Endothelial cell of umbilical vein (primary cell): ENCODE results near the gene EML4.

ENCODE experiments used
- CTCF ChIP-seq, 2 donors: IDR thresholded peaks; 1 replicate in 1 of 2; 2 replicates in 1 of 2; pipeline ENCODE4 v1.5.1; 2011; ENCODE audit warnings: low read length in 2 of 2, mild to moderate bottlenecking in 2 of 2, moderate library complexity in 2 of 2, control low read depth in 1 of 2, inconsistent platforms in 1 of 2, low read depth in 1 of 2; ENCODE audit not compliant: insufficient read depth in 1 of 2; ENCODE audit errors: extremely low read depth in 1 of 2
- EZH2 ChIP-seq: IDR thresholded peaks from 2 replicates; pipeline ENCODE4 v1.6.1; 2012; ENCODE audit warnings: borderline replicate concordance, low read depth, mild to moderate bottlenecking, moderate library complexity, low read length, inconsistent platforms; ENCODE audit not compliant: severe bottlenecking
- FOS ChIP-seq: IDR thresholded peaks from 2 replicates; pipeline ENCODE4 v1.6.1; 2011; ENCODE audit warnings: mild to moderate bottlenecking, low read length, moderate library complexity, borderline replicate concordance; ENCODE audit not compliant: insufficient read depth
- GATA2 ChIP-seq: IDR thresholded peaks from 2 replicates; pipeline ENCODE4 v1.7.0; 2011; ENCODE audit warnings: low read depth, mild to moderate bottlenecking, moderate library complexity, mixed read lengths, low read length; ENCODE audit not compliant: insufficient read length, insufficient read depth
- MYC ChIP-seq: IDR thresholded peaks from one replicate; pipeline ENCODE4 v1.6.1; 2011; ENCODE audit warnings: mild to moderate bottlenecking, low read depth, low read length
- POLR2A ChIP-seq: IDR thresholded peaks from 2 replicates; pipeline ENCODE4 v1.6.1; 2012; ENCODE audit warnings: low read depth, mild to moderate bottlenecking, control low read depth, low read length
- POLR2AphosphoS5 ChIP-seq: IDR thresholded peaks from 2 replicates; pipeline ENCODE4 v1.6.1; 2012; ENCODE audit warnings: low read depth, mild to moderate bottlenecking, control low read depth, low read length, moderate library complexity; ENCODE audit not compliant: insufficient read depth
- TF ChIP-seq, protein P1 (sequence below): IDR thresholded peaks from 2 replicates; pipeline ENCODE4 v1.6.1; 2011; ENCODE audit not compliant: insufficient read depth, insufficient read length

DNA sequence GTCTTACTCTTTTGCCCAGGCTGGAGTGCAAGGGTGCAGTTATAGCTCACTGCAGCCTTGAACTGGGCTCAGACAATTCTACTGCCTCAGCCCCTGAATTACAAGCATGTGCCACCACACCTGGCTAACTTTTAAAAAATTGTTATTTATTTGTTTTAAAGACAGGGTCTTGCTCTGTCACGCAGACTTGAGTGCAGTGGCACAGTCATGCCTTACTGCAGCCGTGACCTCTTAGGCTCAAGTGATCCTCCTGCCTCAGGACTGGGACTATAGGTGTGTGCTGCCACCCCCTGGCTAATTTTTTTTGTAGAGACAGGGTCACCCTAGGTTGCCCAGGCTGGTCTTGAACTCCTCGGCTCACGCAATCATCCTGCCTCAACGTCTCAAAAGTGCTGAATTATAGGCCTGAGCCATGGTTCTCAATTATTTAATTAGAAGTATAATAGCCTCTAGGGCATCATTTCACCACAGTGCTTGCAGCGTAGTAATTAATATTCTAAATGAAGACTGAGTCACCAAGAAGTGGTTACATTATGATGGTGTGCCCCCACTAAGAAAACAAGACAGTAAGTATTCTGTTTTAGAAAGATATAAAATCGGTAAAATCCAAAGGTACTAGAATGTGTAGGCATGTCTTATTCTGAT, 69.6 kb downstream of the EML4 start:
- TF ChIP-seq CTCF (IDR thresholded peaks at IDR 0.05; ENCODE audit: extremely low read depth in 1 of 2, insufficient read depth in 1 of 2, low read depth in 1 of 2, low read length in 2 of 2) (no peak), POLR2AphosphoS5 (no peak), POLR2A (no peak), FOS (no peak), EZH2 (no peak), GATA2 (no peak), MYC (no peak)
- TF ChIP-seq, protein P1, sequence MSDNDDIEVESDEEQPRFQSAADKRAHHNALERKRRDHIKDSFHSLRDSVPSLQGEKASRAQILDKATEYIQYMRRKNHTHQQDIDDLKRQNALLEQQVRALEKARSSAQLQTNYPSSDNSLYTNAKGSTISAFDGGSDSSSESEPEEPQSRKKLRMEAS: no peak
